Endothelial cell of umbilical vein (primary cell): Measurements from ENCODE around the gene BCCIP. TPM values are rescaled to one million over a fixed set of nuclear protein-coding genes. Genes with fewer than 3 reads are reported as not detected.

Source experiments
- BruUV-seq: library from RNA; stranded (reverse); fragments of 400-500 nt; replicated peaks from 2 replicates; lab custom pipeline; 2021; lab: Mats Ljungman, UMichigan
- CTCF ChIA-PET: fragments of 300-600, 350-600 bp; sonication (Branson Sonifier 250); formaldehyde crosslinking; loops from one replicate; lab custom pipeline; 2021; ENCODE audit warnings: antibody characterized with exemption, inconsistent platforms; lab: Charles Lee
- POLR2A ChIA-PET: fragments of 300-600, 350-600 bp; sonication (Branson Sonifier 250); formaldehyde crosslinking; loops from one replicate; lab custom pipeline; 2021; ENCODE audit warnings: antibody characterized with exemption, inconsistent platforms; lab: Charles Lee
- DNase-seq: peaks from one replicate; pipeline ENCODE4 v3.0.0-alpha.2; 2011; ENCODE audit warnings: low read depth, low spot score
- FAIRE-seq: peaks from 2 replicates; lab custom pipeline; 2011; peaks lifted over from hg19 to GRCh38; lab: Jason Lieb, UNC
- H2AFZ ChIP-seq: 2 replicates; pipeline ENCODE4 v1.6.0; 2012; ENCODE audit warnings: low read depth, low read length, control low read depth, inconsistent platforms
- H3K27ac ChIP-seq: 2 replicates; pipeline ENCODE4 v1.5.1; 2011; ENCODE audit warnings: low read depth, mild to moderate bottlenecking, control low read depth, low read length, moderate library complexity; ENCODE audit not compliant: insufficient read depth
- H3K27me3 ChIP-seq, 2 experiments: 2 replicates each; pipeline versions ENCODE4 v1.6.0 to v1.6.1; 2011; ENCODE audit warnings: low read length in 2 of 2, mixed read lengths in 1 of 2; ENCODE audit not compliant: control insufficient read depth in 2 of 2, insufficient read depth in 2 of 2
- H3K36me3 ChIP-seq, 2 experiments: 2 replicates in 1 of 2; 3 replicates in 1 of 2; pipeline ENCODE4 v1.5.1; 2011; ENCODE audit warnings: low read length in 2 of 2, mild to moderate bottlenecking in 1 of 2, moderate library complexity in 1 of 2; ENCODE audit not compliant: control insufficient read depth in 2 of 2, insufficient read depth in 2 of 2; ENCODE audit errors: extremely low read depth in 1 of 2
- H3K4me1 ChIP-seq: 3 replicates; pipeline ENCODE4 v1.5.1; 2011; ENCODE audit warnings: mild to moderate bottlenecking, low read length; ENCODE audit not compliant: control insufficient read depth, insufficient read depth; ENCODE audit errors: extremely low read depth
- H3K4me2 ChIP-seq: 2 replicates; pipeline ENCODE4 v1.6.1; 2011; ENCODE audit warnings: low read length, control low read depth, mixed read lengths; ENCODE audit not compliant: insufficient read depth
- H3K4me3 ChIP-seq, 3 experiments: fragments of 200-600 bp in 1 of 3; sonication (generic), shearing (Covaris generic) in 1 of 3; replicated peaks in 1 of 3; 2 replicates each; pipeline ENCODE4 v1.5.1; 2011 to 2016; ENCODE audit warnings: control low read depth in 3 of 3, low read length in 3 of 3, mild to moderate bottlenecking in 2 of 3, inconsistent platforms in 1 of 3, low read depth in 1 of 3, moderate library complexity in 1 of 3; ENCODE audit not compliant: insufficient read depth in 1 of 3
- H3K79me2 ChIP-seq: 2 replicates; pipeline ENCODE4 v1.6.0; 2012; ENCODE audit warnings: low read length, inconsistent platforms; ENCODE audit not compliant: control insufficient read depth, insufficient read depth
- H3K9ac ChIP-seq: replicated peaks from 2 replicates; pipeline ENCODE3; 2011; ENCODE audit warnings: low read length, control low read depth; ENCODE audit not compliant: insufficient read depth; ENCODE audit errors: extremely low read depth
- H3K9me1 ChIP-seq: replicated peaks from 3 replicates; pipeline ENCODE4 v1.6.0; 2011; ENCODE audit warnings: mild to moderate bottlenecking, low read length; ENCODE audit not compliant: control insufficient read depth, insufficient read depth; ENCODE audit errors: extremely low read depth
- H3K9me3 ChIP-seq: replicated peaks from 2 replicates; pipeline ENCODE4 v1.5.1; 2012; ENCODE audit warnings: low read length, inconsistent platforms; ENCODE audit not compliant: control insufficient read depth, insufficient read depth
- H4K20me1 ChIP-seq: replicated peaks from 2 replicates; pipeline ENCODE3; 2011; ENCODE audit warnings: mild to moderate bottlenecking, low read length; ENCODE audit not compliant: control insufficient read depth, insufficient read depth; ENCODE audit errors: extremely low read depth
- CTCF ChIP-seq, 2 donors: IDR thresholded peaks; 1 replicate in 1 of 2; 2 replicates in 1 of 2; pipeline ENCODE4 v1.5.1; 2011; ENCODE audit warnings: low read length in 2 of 2, mild to moderate bottlenecking in 2 of 2, moderate library complexity in 2 of 2, control low read depth in 1 of 2, inconsistent platforms in 1 of 2, low read depth in 1 of 2; ENCODE audit not compliant: insufficient read depth in 1 of 2; ENCODE audit errors: extremely low read depth in 1 of 2
- EZH2 ChIP-seq: IDR thresholded peaks from 2 replicates; pipeline ENCODE4 v1.6.1; 2012; ENCODE audit warnings: borderline replicate concordance, low read depth, mild to moderate bottlenecking, moderate library complexity, low read length, inconsistent platforms; ENCODE audit not compliant: severe bottlenecking
- FOS ChIP-seq: IDR thresholded peaks from 2 replicates; pipeline ENCODE4 v1.6.1; 2011; ENCODE audit warnings: mild to moderate bottlenecking, low read length, moderate library complexity, borderline replicate concordance; ENCODE audit not compliant: insufficient read depth
- GATA2 ChIP-seq: IDR thresholded peaks from 2 replicates; pipeline ENCODE4 v1.7.0; 2011; ENCODE audit warnings: low read depth, mild to moderate bottlenecking, moderate library complexity, mixed read lengths, low read length; ENCODE audit not compliant: insufficient read length, insufficient read depth
- JUN ChIP-seq: IDR thresholded peaks from 2 replicates; pipeline ENCODE4 v1.6.1; 2011; ENCODE audit warnings: borderline replicate concordance, low read depth; ENCODE audit not compliant: insufficient read length, insufficient read depth
- MAX ChIP-seq: IDR thresholded peaks from 2 replicates; pipeline ENCODE4 v1.6.1; 2011; ENCODE audit not compliant: insufficient read depth, insufficient read length
- MYC ChIP-seq: IDR thresholded peaks from one replicate; pipeline ENCODE4 v1.6.1; 2011; ENCODE audit warnings: mild to moderate bottlenecking, low read depth, low read length
- POLR2A ChIP-seq: IDR thresholded peaks from 2 replicates; pipeline ENCODE4 v1.6.1; 2012; ENCODE audit warnings: low read depth, mild to moderate bottlenecking, control low read depth, low read length
- POLR2AphosphoS5 ChIP-seq: IDR thresholded peaks from 2 replicates; pipeline ENCODE4 v1.6.1; 2012; ENCODE audit warnings: low read depth, mild to moderate bottlenecking, control low read depth, low read length, moderate library complexity; ENCODE audit not compliant: insufficient read depth
- dilution Hi-C: fragments of 300-500 bp; cut with MboI; formaldehyde crosslinking; loops from one replicate; pipeline ENCODE4 v1.15.0; 2019; ENCODE audit warnings: low sequenced_read_pairs; ENCODE audit not compliant: extremely low pct_ligation_motif_present
- intact Hi-C: fragments of 100-400 bp; cut with micrococcal nuclease; formaldehyde crosslinking; loops from one replicate; pipeline ENCODE4 v1.10.0; 2022
- polyA plus RNA-seq, 4 experiments: library from polyadenylated mRNA; depleted of rRNA in 3 of 4; stranded (reverse) in 3 of 4; unstranded in 1 of 4; fragments of >200 nt; gene quantifications; 2 replicates each; pipeline versions ENCODE4 v1.2.1 to v1.2.3, GENCODE V29; 2011 to 2012; ENCODE audit warnings: missing spikeins in 1 of 4
- total RNA-seq: library from RNA; stranded (reverse); gene quantifications from 2 replicates; pipeline ENCODE4 v1.2.3, GENCODE V29; 2021

The BCCIP gene
- total and polyA plus RNA-seq, 2 donors (not counting 3 experiments of a cell fraction or from before 2014, with no cell fraction given) = 14.5 to 73.5 TPM

- dilution Hi-C loops = no loop called here
- FAIRE-seq = no peak
- Histone ChIP-seq H3K79me2 (no peaks in the 10 kb centered on the region), H3K27ac (no peak overlapping the region), H3K4me2 (no peak overlapping the region), H3K4me1 (no peaks in the 10 kb centered on the region), H4K20me1 (no peaks in the 10 kb centered on the region), H3K9me3 (no peaks in the 10 kb centered on the region), H3K36me3 (peaks cover 5 to 7% of the 10 kb centered on the region in 2 experiments), H3K4me3 (no peak overlapping the region), H3K9me1 (no peaks in the 10 kb centered on the region), H3K27me3 (no peaks in the 10 kb centered on the region), H2AFZ (no peak overlapping the region), H3K9ac (no peak overlapping the region)
- POLR2A ChIA-PET = no interaction called here
- intact Hi-C loops = no loop called here
- no peak for TF ChIP-seq MAX
- TF ChIP-seq FOS = no peak
- no peak for TF ChIP-seq EZH2
- no peak for TF ChIP-seq POLR2AphosphoS5
- TF ChIP-seq JUN = no peak
- TF ChIP-seq POLR2A = no peak
- TF ChIP-seq CTCF (IDR thresholded peaks at IDR 0.05; ENCODE audit: extremely low read depth in 1 of 2, insufficient read depth in 1 of 2, low read depth in 1 of 2, low read length in 2 of 2) = no peak
- TF ChIP-seq MYC = no peak
- no peak for TF ChIP-seq GATA2
- DNase-seq = no peak
- no TSS peak for BruUV-seq
- CTCF ChIA-PET = no interaction called here
Observed at GRCh38 chr10:125811251-125811650, 12.1 kb upstream of the BCCIP start.
